HG02610 (cell line): ENCODE results near the gene CDC73.

Experiments used
- ATAC-seq: cut with Tn5 transposase; IDR thresholded peaks from one replicate; pipeline ENCODE4 v1.9.1; 2021; ENCODE audit warnings: mild to moderate bottlenecking, moderate library complexity; ENCODE audit not compliant: unreplicated experiment

The CDC73 gene

DNA sequence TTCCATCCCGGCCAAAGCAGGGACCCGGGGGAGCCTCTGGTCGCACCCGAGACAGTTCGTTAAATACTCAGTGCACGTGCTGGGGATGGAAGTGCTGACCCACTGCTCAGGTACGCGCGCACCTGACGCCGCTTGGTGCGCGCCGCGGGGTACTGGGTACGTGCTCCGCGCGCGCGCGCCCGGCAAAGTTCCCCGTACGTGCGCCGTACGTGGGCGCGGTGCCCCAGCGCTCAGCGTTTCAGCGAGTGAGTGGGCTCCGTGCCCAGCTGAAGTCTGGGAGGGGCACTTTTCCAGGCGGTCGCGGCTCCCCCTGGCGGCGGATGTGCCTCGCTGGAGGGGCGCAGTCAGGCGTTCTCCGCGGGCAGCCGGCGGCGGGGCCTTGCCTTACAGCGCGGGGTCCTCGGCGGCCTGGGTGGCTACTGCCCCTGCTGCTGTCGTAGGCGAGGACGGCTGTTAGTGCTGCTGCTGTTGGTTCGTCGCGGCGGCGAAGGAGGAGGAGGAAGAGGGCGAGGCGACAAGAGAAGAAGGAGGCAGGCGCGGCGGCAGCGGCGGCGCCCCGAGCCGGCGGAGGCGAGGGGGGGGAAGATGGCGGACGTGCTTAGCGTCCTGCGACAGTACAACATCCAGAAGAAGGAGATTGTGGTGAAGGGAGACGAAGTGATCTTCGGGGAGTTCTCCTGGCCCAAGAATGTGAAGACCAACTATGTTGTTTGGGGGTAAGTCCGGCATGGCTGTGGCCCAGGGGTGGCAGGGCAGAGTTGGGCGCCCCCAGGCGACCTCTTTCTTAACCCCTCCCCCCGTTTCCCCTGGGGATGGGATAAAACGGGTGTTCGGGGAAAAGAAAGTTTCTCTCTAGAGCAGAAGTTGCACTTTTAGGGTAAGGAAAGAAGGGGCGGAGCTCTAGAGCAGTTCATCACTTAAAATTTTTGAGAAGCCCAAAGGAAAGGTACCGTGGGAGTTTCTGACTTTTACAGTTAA, at the start of gene CDC73:
CDC73 (plus strand) TSS at position 416 of the 978 bp plus-strand sequence; CDS start at position 586, 170 bp downstream.
- peak; percentile 88 for ATAC-seq

DNA sequence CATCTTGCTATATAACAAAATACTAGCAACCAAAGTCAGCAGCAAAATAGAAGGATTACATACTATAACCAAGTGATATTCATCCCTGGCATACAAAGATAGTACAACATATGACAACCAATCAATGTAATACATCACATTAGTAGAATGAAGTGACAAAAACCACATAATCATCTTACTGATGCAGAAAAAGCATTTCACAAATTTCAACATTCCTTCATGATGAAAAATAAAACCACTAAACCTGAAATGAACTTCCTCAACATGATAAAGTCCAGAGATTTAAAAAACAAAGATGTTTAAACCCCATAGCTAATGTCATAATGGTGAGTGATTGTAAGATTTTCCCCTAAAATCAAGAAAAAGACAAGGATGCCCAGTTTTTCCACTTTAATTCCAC, 43.8 kb upstream of the CDC73 start:
- ATAC-seq, result no peak

DNA sequence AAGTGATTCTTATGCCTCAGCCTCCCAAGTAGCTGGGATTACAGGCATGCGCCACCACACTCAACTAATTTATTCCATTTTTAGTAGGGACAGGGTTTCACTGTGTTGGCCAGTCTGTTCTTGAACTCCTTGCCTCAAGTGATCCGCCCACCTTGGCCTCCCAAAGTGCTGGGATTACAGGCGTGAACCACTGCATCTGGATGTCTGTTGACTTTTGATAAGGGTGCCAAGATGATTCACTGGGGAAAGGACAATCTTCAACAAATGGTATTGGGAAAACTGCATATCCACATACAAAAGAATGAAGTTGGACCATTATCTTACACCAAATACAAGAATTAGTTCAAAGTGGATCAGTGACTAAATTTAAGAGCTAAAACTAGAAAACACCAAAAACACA, 42.6 kb upstream of the CDC73 start:
- ATAC-seq, result no peak

DNA sequence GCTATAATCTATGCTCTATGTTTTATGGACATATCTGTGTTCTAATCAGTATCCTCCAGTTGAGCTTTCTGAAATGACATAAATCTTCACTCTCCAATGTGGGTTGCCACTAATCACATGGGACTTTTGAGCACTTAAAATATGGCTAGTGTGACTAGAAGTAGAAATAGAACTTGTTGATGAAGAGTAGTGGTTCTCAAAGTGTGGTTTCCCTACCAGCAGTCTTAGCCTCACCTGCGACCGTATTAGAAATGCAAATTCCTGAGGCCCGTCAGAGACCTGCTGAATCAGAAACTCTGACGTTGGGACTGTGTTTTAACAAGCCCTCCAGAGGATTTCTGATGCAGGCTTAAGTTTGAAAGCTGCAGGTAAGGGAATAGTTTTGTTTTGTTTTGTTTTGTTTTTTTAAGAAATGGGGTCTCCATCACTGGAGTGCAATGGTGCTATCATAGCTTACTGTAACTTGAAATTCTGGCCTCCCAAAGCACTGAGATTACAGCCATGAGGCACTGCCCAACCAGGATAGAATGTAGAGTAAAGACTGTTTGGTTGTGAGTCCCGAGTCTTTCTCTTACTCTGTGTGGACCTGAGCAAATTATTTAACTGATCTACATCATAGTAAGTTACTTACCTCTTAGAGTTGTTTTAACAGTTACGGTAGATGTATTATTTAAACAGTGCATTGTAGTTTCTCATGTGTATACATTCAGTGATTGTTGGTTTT, 38.3 kb upstream of the CDC73 start:
- peak; percentile 99 for ATAC-seq

DNA sequence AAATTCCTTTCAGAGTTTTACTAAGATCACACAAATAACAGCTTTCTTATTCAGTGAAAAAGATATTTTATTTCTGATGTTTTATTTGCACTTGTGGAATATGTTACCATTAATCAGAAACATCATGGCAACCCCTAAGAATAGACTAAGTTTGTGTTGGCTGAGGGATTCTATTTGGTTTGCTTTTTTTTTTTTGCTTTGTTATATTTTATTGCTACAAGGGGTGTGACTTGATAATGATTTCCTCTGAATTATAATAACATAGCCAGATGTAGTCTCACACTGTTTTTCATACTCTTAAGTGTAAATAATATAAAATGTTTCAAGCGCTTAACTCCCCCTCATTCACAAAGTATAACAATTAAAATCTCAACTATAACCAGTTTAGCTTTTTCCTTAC, 36.6 kb upstream of the CDC73 start:
- no peak for ATAC-seq

DNA sequence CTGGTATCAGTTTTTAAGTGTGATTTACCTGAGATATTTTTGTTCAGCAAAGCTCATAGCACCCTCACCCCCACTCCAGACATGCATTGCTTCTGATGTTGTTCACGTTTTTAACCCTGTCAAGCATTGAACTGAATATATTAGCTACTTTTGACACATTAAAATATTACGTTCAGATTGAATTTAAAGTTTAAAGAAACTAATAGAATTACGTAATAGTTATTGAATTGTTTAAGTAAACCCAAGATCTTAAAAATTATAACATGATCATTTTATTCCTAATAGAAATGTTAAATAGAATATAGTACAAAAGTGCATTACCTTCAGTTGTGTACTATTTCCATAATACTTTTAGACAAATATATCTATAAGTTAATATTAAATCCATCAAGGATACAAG, 35.5 kb upstream of the CDC73 start:
- ATAC-seq, result no peak

DNA sequence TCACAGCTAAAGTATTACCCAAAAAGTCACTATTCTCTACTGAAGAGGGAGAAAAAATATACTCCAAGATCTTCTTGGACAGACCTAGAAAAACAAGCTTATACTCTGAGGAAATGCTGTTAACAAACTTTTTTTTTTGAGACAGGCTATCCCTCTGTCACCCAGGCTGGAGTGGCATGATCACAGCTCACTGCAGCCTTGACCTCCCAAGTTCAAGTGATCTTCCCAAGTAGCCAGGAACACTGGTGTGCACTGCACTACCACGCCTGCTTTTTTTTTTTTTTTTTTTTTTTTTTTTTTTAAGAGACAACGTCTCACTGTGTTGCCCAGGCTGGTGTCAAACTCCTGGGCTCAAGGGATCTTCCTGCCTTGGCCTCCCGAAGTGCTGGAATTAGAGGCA, 33.9 kb upstream of the CDC73 start:
- ATAC-seq, result no peak

DNA sequence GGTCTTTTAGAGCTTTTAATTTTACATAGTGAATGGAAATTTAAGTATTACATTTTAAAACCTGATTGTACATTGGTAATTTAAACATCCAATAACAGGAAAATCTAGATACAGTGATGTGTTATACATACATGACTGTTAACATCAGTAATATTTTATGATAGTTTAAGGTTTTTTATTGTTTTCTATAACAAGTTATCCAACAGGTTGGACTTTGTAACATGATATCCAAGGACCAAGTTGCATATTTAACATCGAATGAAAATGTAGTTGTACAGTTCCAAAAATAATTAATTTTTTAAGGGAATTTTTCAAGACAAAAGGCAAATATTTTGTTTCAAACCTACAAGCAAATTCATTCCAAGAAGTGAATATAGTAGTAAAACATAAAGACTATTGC, 31.0 kb upstream of the CDC73 start:
- ATAC-seq, result no peak

DNA sequence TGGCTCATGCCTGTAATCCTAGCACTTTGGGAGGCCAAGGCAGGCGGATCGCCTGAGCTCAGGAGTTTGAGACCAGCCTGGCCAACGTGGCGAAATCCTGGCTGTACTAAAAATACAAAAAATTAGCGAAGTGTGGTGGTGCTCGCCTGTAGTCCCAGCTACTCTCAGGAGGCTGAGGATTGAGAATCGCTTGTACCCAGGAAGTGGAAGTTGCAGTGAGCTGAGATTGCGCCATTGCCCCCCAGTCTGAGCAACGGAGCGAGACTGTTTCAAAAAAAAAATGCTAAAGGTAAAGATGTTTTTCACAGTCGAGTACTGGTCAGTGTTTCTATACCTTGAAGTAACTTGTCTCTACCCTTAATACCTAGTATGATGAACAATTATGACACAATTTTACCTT, 27.7 kb upstream of the CDC73 start:
- ATAC-seq, result no peak

DNA sequence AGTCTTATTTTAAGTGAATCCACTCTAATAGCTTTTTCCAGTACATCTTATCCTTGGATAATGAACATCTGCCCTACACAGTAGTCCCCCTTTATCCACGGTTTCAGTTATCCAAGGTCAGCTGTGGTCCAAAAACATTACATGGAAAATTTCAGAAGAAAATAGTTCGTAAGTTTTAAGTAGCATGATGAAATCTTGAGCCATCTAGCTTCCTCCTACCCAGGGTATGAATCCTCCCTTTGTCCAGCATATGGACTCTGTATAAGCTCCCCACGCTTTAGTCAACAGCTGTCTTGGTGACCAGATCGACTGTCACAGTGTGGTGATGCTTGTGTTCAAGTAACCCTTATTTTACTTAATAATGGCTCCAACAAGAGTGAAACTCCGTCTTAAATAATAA, 19.2 kb upstream of the CDC73 start:
- no peak for ATAC-seq

DNA sequence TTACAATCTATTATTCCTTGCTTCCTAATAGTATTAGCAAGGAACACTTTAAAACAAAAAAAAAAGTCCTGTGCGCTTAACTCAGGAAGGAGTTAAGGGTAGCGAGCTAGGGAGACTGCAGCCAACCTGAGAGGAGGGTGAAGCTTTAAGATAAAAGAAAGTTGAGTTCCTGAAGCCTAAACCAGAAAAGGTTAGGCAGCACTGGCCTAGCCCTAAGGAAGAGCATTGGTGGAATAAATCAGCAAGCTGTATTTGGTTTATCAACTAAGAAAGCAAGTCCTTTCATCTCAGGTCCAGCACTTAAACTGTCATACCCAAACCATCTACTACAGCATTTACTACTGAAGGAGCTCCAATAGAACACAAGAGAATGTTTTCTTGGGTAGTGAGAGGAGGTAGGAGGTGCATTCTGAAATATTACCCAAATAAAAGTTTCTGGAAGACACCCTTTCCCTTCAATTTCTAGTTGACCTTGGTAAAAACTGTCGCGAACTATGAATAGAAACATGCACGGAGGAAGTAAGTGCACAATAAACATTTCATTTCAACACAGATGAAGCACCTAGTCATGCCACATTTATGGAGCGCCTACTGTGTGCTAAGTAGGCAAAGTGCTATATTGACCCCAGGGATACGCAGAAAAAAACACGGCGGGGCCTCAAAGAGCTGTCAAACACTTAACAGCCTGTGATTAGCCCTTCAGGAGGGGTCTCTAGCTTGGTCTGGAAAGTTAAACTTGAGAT, 17.9 kb upstream of the CDC73 start:
- no peak for ATAC-seq

DNA sequence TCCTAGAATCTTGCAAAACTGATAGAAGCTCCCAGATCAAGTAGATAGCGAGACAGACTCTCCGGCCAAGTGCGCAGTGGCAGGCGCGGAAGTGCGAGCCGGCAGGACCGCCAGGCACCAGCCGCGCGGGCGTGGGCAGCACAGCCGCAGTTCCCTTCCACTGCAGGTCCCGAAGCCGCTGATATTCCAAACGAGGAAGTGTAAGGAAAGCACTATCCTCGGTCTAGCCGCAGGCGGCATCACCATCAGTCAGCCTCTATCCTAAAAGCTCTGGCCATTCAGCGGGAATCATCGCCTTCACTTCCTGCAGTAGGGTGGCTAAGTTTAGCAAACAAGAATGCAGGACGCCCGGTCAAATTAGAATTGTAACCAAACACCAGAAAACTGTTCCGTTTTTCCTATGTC, 17.3 kb upstream of the CDC73 start:
- peak; percentile 35 for ATAC-seq

DNA sequence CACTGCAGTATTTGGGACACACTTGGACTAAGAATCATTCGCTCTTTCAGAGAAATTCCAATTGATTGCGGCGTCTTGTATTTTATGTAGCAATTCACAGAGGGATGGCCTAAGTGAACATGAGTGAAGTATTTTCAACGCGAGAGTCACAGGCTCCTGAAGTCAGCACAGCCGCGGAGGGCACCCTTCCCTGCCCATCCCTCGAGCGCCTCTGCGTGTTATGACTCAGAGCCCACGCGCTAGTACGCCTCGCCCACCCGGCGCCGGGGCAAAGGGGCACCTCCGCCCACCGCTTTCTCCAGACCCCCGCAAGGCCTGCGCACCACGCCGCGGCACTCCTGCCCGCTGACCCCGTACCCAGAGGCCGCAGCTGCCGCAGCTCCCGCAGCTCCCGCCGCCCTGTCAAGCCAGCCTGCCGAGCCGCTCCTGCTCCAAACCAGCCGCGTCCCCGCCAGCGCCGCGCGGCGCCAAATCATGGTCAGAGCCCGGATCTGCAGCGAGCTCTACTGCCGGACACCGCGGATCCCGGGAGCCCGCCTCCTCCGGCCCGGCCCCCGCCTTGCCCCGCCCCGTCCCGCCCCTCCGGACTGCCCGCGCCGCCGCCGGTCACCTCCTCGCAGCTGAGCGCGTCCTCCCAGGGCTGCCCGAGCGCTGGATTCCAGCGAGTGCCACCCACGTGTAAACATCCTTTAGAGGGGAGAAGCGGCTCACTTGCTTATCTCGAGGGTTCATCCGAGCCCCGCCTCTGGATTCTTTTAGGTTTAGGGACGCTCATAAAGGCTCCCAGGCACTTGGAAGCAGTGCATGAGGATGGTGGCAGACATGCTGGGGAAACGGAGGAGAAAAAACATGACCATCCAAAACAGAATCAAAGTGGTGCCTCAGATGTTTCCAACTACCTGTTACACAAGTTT, 16.7 kb upstream of the CDC73 start, which contains the start of gene GLRX2:
GLRX2 (minus strand) TSS at position 508 of the 914 bp plus-strand sequence; CDS start at position 476, 32 bp downstream.
- peak; percentile 88 for ATAC-seq

DNA sequence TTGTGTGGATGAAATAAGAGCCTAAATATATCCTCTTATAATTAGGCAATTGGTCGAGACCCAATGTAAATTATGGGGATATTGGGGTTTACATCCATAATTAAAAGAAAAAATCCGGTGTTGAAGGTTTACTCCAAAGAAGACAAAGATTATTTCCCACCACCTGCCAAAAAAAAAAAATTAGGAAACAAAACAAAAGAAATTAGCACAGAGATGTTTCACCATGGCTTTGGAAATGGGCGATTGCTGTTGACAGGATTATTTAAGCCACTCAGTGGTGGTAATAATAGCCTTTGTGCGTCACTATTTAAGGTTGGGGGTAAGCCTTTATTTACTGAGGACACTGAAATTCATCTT, 16.0 kb upstream of the CDC73 start:
- no peak for ATAC-seq

DNA sequence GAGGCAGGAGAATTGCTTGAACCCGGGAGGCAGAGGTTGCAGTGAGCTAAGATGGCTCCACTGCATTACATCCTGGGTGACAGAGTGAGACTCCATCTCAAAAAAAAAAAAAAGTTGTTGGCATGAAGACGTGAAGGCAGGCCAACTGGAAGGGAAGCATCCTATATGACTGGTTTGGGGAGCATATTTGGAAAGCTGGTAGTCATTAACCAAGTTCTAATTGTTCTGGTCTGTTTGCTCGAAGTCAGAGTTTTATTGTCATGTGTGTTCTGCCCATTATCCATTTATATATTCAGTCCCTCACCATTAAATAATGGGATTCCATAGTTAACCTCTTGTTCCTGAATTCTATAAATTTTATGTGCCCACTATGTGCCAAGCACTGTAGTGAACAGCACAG, 13.4 kb upstream of the CDC73 start:
- no peak for ATAC-seq

DNA sequence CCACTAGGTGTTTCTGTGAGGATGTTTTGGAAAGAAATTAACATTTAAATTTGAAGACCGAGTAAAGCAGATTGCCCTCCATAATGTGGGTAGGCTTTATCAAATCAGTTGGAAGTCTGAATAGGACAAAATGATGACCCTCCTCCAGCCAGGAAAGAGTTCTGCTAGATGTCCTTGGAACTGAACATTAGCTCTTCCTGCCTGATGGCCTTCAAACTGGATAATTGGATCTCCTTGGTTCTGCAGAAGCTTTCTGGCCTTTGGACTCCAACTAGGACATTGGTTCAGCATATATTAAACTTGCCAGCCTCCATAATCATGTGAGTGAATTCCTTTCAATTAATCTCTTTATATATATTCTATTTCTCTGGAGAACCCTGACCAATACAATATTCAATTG, 12.2 kb upstream of the CDC73 start:
- no peak for ATAC-seq

DNA sequence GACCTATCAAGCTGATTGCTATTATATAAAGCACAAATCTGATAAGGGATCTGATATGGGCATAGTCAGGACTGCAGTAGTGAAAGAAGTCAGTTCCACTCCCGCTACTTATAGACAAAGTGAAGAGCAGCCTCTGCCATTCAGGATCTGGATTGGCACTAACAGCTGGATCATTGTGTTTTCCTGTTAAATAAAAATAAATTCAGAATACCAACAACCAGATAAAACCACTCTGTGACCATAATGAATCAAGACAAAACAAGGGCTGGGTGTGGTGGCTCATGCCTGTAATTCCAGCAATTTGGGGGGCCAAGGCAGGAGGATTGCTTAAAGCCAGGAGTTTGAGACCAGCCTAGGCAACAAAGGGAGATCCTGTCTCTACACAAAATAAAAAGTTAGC, 11.6 kb upstream of the CDC73 start:
- no peak for ATAC-seq

DNA sequence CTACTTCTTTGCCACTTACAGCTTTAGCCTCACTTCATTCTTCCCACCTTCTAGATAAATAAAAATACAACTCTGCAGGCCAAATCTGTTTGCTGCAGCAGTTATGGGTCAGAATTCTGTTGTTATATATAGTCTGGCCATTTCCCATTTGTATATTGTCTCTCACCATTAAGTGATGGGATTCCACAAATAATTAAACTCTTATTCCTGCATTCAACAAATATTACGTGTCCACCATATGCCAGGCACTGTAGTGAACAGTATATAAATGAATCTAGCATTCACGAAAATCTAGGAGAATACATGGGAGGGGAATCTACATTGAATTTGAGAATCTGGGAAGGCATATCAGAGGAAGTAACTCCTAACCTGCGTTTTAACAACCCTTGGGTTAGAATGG, 11.0 kb upstream of the CDC73 start:
- no peak for ATAC-seq

DNA sequence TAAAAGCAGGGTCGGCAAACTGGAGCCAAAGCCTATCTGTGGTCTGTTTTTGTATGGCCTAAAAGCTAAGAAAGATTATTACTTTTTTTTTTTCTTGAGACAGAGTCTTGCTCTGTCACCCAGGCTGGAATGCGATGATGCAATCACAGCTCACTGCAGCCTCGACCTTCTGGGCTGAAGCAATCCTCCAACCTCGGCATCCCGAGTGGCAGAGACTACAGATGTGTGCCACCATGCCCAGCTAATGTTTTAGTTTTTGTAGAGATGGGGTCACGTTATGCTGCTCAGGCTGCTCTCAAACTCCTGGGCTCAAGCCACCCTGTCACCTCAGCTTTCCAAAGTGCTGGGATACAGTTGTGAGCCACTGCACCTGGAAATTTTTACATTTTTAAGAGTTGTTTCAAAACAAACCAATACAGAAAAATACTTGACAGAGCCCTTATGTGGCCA, 10.2 kb upstream of the CDC73 start:
- ATAC-seq, result no peak
